Measurements from ENCODE around the gene HNRNPDL.
A peak's percentile ranks its signal among the peaks of the same experiment; 100 is the strongest.
"Not testable (repeated sequence)": the region's sequence is repeated elsewhere in the genome, so short reads cannot be mapped to it uniquely, and the experiment has no call there.

The HNRNPDL gene

DNA sequence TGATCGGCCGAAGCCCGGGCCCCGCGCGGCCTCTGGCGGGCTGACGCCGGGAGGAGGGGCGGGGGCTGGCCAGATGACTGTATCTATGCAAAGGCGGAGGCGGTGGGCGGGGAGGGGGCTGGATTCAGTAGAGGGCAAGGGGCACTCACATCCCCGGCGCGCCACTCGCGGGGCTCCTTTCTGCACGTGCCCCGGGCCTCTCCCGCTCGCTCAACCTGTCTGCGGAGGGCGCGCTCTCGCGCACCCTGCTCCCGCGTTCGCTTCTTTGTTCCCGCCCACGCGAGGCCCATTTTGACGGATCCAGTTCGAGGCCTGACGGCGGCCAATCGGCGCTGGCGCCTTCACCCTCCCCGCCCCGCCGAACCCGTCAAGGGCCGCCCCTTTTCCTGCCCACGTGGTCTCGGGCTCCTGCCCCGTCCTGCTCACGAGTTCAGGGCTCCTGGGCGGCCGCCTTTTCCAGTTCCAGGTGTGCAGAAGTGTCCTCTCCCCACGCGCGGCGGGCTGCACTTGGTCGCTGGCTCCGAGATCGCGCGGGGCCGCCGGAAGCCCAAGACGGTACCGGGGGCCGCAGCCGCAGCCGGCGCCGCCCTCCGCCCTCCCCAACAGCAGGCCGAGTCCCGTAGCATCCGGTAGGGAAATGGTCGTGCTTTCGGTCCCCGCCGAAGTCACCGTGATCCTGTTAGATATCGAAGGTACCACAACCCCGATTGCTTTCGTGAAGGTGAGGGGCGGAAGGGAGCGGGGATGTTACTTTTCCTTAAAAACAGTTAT is at the start of gene HNRNPDL, which contains the start of gene ENOPH1:
TSS of gene HNRNPDL (minus strand) at position 270 of the 771 bp plus-strand sequence. CDS start 772 bp downstream, outside the sequence.
TSS of gene ENOPH1 (plus strand) at position 398 of the 771 bp plus-strand sequence. CDS start at position 638, 240 bp downstream.
- peak; percentile 95 to 100 (median 99) for DNase-seq
- intact Hi-C loops (cut with DNase I) = loop anchor here (5.0 kb wide), 2 partner anchors 143 to 582 kb away; partner anchors contain the start of gene LIN54

DNA sequence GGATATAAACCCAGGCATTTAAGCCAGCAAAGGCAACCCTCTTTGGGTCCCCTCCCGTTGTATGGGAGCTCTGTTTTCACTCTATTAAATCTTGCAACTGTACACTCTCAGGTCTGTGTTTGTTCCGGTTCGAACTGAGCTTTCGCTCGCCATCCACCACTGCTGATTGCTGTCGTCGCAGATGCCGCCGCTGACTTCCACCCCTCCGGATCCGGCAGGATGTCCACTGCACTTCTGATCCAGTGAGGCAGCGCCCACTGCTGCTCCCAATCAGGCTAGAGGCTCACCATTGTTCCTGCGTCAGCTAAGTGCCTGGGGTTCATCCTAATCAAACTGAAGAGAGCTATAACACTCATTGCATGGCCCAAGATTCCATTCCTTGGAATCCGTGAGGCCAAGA is 49.3 kb upstream of the HNRNPDL start:
- DNase-seq = no peak
- intact Hi-C loops (cut with DNase I) = no loop called here

GRCh38 chr4:82477469-82477868 is 47.2 kb upstream of the HNRNPDL start:
- DNase-seq; intact Hi-C loops (cut with DNase I): not testable (repeated sequence)

GRCh38 chr4:82475931-82476330 is 45.7 kb upstream of the HNRNPDL start:
- DNase-seq; intact Hi-C loops (cut with DNase I): not testable (repeated sequence)

GRCh38 chr4:82473621-82474164 is 43.4 kb upstream of the HNRNPDL start:
- intact Hi-C loops (cut with DNase I) = no loop called here
- no peak for DNase-seq

GRCh38 chr4:82473080-82473479 is 42.8 kb upstream of the HNRNPDL start:
- intact Hi-C loops (cut with DNase I) = not testable (repeated sequence)

DNA sequence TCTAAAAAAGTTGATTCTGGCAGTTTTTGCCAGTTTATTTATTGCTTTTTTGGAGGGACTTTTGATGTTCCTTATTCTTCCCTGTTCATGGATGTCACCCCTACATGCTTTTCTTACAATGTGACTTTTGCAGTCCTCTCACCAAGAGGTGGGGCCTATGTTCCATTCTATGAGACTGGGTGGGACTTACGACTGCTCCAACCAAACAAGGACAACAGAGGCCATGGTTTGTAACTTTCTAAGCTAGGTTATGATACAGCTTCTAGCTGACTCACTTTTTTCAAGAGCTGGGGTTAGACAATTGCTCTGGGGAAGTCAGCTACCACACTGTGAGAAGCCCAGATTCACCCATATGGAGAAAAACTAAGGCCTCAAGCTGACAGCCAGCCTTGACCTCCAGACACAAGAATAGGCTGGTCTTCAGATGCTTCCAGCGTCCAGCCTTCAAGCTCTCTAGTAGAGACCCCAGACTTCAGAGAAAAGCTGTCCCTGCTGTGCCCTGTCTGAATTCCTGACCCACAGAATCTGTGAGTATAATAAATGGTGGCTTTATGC is 39.6 kb upstream of the HNRNPDL start:
- intact Hi-C loops (cut with DNase I) = loop anchor here (10.0 kb wide), 2 partner anchors 435 to 795 kb away; partner anchors contain the start of gene THAP9
- peak in 17 of 42 donors; percentile 6 to 64 (median 32) for DNase-seq

More at GRCh38 chr4:82473080-82473479, 42.8 kb upstream of the HNRNPDL start:
- not testable (repeated sequence) for DNase-seq

DNA sequence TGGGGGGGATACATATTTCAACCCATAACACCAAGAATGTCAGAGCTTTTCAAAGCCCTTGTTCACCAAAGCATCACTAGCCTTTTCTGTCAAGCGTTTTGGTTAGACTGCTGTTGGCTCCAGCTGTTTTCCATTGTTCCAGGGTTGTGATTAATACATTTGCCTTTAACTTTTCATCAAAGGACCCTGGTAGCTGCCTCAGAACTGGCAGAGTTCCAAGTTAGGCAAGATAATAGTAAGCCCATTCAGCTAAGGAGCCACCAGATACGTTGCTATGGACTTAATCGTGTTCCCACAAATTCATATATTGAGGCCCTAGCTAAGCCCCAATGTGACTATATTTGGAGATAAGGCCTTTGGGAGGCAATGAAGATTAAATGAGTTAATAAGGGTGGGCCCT is 37.2 kb upstream of the HNRNPDL start:
- intact Hi-C loops (cut with DNase I) = loop anchor here (10.0 kb wide), 2 partner anchors 437 to 797 kb away; partner anchors contain the start of gene THAP9

GRCh38 chr4:82463221-82463620 is 33.0 kb upstream of the HNRNPDL start:
- intact Hi-C loops (cut with DNase I) = loop anchor here (5.0 to 10.0 kb wide), 3 partner anchors 274 to 802 kb away; partner anchors contain the start of gene THAP9
- no peak for DNase-seq

More for the DNA sequence above, 37.2 kb upstream of the HNRNPDL start:
- DNase-seq = no peak

GRCh38 chr4:82462415-82462831 is 32.2 kb upstream of the HNRNPDL start:
- peak; percentile 69 to 97 (median 90) for DNase-seq
- intact Hi-C loops (cut with DNase I) = loop anchor here (5.0 to 10.0 kb wide), 3 partner anchors 275 to 802 kb away; partner anchors contain the start of gene THAP9

DNA sequence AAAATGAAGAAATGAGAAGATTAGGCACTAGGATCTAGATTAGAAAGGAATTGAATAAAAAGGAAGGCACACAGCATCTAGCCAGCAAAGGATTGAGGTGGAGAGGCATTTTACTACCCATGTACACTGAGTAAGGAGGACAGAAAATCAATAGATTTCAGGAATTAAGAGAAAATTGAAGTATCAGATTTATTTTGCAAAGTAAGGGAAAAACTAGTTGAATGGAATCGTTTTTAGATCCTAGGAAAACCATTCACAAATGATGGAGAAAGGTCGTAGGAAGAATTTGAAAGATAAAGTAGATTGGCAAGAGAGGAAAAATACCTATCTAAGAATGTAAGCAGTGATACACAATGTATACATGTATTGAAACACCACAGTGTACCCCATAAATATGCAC is 31.4 kb upstream of the HNRNPDL start:
- no peak for DNase-seq
- intact Hi-C loops (cut with DNase I) = loop anchor here (5.0 to 10.0 kb wide), 3 partner anchors 276 to 803 kb away; partner anchors contain the start of gene THAP9

GRCh38 chr4:82458729-82459128 is 28.5 kb upstream of the HNRNPDL start:
- intact Hi-C loops (cut with DNase I) = no loop called here

DNA sequence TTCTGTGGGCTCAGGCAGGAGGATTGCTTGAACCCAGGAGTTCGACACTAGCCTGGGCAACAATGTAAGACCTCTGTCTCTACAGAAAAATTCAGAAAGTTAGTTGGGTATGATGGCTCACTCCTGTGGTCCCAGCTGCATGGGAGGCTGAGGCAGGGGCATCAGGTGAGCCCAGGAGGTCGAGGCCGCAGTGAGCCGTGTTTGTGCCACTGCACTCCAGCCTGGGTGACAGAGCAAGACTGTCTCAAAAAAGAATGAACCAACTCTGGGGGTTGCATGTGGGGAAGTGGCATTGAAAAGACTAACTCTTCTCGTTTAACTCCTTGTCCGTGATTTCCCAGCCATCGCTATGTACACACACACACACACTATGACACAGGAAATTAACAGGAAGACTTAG is 27.0 kb upstream of the HNRNPDL start:
- no peak for DNase-seq
- intact Hi-C loops (cut with DNase I) = no loop called here

More at GRCh38 chr4:82458729-82459128, 28.5 kb upstream of the HNRNPDL start:
- peak in 21 of 42 donors; percentile 3 to 62 (median 27) for DNase-seq

GRCh38 chr4:82452026-82452425 is 21.8 kb upstream of the HNRNPDL start:
- intact Hi-C loops (cut with DNase I) = no loop called here
- DNase-seq = no peak

DNA sequence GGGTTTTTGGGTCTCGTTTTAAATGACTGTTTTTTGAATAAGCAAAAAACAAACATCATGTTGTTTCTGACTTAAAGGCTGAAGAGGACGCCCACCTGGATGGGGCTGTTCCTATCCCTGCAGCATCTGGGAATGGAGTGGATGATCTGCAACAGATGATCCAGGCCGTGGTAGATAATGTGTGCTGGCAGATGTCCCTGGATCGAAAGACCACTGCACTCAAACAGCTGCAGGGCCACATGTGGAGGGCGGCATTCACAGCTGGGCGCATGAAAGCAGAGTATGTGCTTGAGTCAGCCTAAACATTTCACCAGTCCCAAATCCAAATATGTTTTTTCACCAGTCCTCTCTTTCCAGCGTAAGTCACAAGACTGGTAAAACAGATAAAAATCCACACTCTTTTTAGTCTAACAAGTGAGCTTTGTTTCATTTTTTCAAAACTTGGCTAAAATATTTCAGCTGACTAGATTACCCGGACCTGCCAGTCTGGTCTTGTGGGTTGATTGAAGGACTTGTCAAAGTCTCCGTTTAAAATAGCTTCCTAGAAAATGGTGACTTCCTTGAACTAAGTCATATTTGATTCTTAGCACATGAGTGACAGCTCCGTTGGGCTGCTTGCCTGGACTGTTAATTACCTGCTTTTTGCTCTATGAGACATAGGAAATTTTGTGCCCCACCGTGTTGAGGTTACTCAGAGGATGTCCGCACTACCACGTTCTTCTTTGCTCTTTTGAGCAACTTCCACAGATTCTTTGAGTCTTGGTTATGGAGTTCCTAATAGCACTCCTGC is 20.9 kb upstream of the HNRNPDL start:
- intact Hi-C loops (cut with DNase I) = no loop called here
- DNase-seq = peak in 3 of 42 donors; percentile 14 to 56 (median 50)

GRCh38 chr4:82447886-82448285 is 17.6 kb upstream of the HNRNPDL start:
- intact Hi-C loops (cut with DNase I) = no loop called here
- no peak for DNase-seq

- intact Hi-C loops (cut with DNase I) = no loop called here
- no peak for DNase-seq
Measured at GRCh38 chr4:82439088-82439487, 8.8 kb upstream of the HNRNPDL start.

- intact Hi-C loops (cut with DNase I) = no loop called here
- no peak for DNase-seq
Measured at GRCh38 chr4:82437285-82438005, 7.2 kb upstream of the HNRNPDL start.

Data from head of caudate nucleus (tissue), 42 donors.